Daoy (cell line): ENCODE measurements around the gene ALKBH4. TPM values are rescaled to one million over a fixed set of nuclear protein-coding genes. Genes with fewer than 3 reads are reported as not detected.
"Not testable (repeated sequence)": the region's sequence is repeated elsewhere in the genome, so short reads cannot be mapped to it uniquely, and the experiment has no call there.

Experiments used
- DNase-seq: peaks from one replicate; pipeline ENCODE4 v3.0.0-alpha.2; 2015; ENCODE audit warnings: low read depth
- total RNA-seq: library from RNA; depleted of rRNA; stranded (reverse); fragments of >200 nt; shearing (Covaris generic); gene quantifications from 2 replicates; pipeline ENCODE4 v1.2.3, GENCODE V29; 2014

Gene ALKBH4
- total RNA-seq, 1 experiment from 2014 or later, result 34.6 TPM

- peak; percentile 61 for DNase-seq
Measured at GRCh38 chr7:102478314-102479208, 13.9 kb upstream of the ALKBH4 start, which contains the start of gene POLR2J. POLR2J (minus strand) TSS chr7:102478922; CDS start chr7:102478860, 62 bp downstream.

- not testable (repeated sequence) for DNase-seq
Measured at GRCh38 chr7:102474736-102475435, 10.2 kb upstream of the ALKBH4 start.

GRCh38 chr7:102474116-102474515 lies 9.5 kb upstream of the ALKBH4 start:
- not testable (repeated sequence) for DNase-seq

- DNase-seq, result no peak
Measured at GRCh38 chr7:102473271-102473991, 8.8 kb upstream of the ALKBH4 start.

- no peak for DNase-seq
Measured at GRCh38 chr7:102472126-102473041, 7.7 kb upstream of the ALKBH4 start.

GRCh38 chr7:102471791-102472125 lies 7.1 kb upstream of the ALKBH4 start:
- DNase-seq, result no peak

GRCh38 chr7:102469972-102470825 lies 5.5 kb upstream of the ALKBH4 start:
- DNase-seq, result no peak

GRCh38 chr7:102469351-102469971 lies 4.8 kb upstream of the ALKBH4 start:
- no peak for DNase-seq

- DNase-seq, result no peak
Measured at GRCh38 chr7:102468478-102469350, 4.1 kb upstream of the ALKBH4 start.

GRCh38 chr7:102467581-102468477 lies 3.2 kb upstream of the ALKBH4 start:
- DNase-seq, result peak; percentile 10

- DNase-seq, result no peak
Measured at GRCh38 chr7:102466097-102466496, 1.4 kb upstream of the ALKBH4 start.

- DNase-seq, result peak; percentile 32
Measured at GRCh38 chr7:102463841-102464576, 654 bp downstream of the ALKBH4 start.

- DNase-seq, result no peak
Measured at GRCh38 chr7:102460467-102460866, 4.2 kb downstream of the ALKBH4 start.

- DNase-seq, result no peak
Measured at GRCh38 chr7:102459221-102459844, 5.3 kb downstream of the ALKBH4 start.

GRCh38 chr7:102457352-102457924 lies 7.2 kb downstream of the ALKBH4 start:
- no peak for DNase-seq

- DNase-seq, result peak; percentile 94
Measured at GRCh38 chr7:102456327-102456726, 8.3 kb downstream of the ALKBH4 start.
